HG02571 (cell line): Measurements from ENCODE around the gene PNP.
"Not testable (repeated sequence)": the region's sequence is repeated elsewhere in the genome, so short reads cannot be mapped to it uniquely, and the experiment has no call there.

Experiments
- ATAC-seq: cut with Tn5 transposase; IDR thresholded peaks from one replicate; pipeline ENCODE4 v1.9.1; 2021; ENCODE audit warnings: mild to moderate bottlenecking, moderate library complexity; ENCODE audit not compliant: unreplicated experiment

PNP gene

DNA sequence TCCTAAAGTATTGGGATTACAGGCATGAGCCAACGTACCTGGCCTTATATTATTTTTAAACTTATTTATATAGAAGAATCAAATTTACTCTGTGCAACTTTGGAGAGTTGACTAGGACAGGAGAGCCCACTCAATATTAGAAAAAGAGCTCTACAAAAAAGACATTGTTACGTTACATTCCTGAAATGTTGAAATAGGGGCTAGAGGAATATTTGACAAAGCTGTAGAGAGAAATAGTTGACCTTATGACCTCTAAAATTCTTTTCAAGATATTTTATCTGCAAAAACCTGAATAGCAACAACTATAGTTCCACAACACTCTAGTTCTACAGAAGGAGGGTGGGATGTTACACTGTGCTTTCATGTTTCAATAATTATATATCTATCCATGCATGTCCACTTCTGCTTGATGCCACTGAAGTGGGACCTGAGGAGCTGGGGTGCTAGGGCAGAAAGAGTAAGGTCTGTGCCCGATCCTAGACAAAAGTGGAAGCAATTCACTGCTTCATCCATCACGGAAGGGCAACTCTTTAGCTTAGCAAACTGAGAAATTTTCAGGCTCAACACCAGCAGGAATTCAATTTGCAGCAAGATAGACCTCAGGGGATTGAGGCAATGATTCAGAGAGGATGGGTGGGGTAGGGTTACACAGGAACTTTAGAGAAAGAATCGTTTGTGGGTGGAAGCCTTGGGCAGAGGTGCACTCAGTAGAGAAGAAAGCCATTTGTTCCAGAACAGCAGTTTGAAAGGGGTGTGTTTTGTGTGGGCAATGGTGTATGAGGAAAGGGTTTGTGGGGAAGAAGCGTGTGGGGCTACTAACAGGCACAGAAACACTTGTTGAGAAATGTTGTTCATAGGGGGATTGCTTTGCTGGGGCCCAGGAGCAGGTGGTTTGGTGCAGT is 20.1 kb downstream of the PNP start:
- ATAC-seq, result no peak

DNA sequence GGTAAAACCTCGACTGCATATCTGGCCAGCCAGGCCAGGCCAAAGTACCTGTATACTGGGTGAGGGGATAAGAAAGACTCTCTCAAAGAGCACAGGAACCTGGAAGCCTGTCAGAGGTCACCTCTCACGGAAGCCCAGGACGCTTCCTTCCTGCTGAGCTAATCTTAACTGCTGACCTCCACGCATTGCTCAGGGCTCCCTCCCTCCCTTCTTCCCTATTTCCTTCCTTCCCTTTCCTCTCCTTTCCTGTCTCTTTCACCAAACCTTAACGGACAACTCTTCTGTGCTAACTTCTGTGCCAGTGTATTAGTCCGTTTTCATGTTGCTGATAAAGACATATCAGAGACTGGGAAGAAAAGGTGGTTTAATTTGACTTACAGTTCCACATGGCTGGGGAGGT is 21.4 kb downstream of the PNP start:
- no peak for ATAC-seq

DNA sequence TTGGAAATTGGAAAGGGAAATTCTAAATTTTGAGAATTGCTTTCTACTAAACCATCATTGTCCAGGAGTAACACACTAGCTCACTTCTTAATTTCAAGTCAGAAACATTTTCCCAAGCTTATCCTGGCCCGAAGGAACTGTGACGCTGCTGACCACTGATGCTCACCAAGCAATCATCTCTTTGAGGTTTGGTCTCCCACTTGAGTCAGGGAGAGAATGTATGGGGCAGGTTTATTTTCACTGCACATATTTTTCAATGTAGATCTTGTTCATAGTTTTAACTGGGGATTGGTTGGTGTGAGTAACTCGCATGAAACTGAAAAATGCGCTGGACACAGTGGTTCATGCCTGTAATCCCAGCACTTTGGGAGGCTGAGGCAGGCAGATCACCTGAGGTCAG is 23.3 kb downstream of the PNP start:
- ATAC-seq, result no peak

DNA sequence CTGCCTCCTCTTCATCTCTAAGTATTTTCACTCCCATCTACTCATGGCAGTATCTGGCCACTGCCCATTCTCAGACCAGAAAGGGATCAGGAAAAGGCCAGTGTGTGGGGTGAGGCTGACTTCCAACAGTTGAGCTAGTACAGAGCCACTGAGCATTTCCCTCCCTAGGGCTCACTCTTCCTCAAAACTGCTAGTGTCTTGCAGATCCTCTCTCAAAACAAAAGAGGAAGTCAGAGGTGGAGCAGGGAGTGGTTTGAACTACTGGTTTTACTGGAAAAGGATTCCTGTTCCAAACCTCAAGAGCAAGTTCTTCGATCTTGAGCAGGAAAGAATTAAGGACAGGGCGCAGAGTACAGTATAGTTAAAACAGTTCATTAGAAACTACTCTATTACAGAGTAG is 24.4 kb downstream of the PNP start:
- no peak for ATAC-seq

DNA sequence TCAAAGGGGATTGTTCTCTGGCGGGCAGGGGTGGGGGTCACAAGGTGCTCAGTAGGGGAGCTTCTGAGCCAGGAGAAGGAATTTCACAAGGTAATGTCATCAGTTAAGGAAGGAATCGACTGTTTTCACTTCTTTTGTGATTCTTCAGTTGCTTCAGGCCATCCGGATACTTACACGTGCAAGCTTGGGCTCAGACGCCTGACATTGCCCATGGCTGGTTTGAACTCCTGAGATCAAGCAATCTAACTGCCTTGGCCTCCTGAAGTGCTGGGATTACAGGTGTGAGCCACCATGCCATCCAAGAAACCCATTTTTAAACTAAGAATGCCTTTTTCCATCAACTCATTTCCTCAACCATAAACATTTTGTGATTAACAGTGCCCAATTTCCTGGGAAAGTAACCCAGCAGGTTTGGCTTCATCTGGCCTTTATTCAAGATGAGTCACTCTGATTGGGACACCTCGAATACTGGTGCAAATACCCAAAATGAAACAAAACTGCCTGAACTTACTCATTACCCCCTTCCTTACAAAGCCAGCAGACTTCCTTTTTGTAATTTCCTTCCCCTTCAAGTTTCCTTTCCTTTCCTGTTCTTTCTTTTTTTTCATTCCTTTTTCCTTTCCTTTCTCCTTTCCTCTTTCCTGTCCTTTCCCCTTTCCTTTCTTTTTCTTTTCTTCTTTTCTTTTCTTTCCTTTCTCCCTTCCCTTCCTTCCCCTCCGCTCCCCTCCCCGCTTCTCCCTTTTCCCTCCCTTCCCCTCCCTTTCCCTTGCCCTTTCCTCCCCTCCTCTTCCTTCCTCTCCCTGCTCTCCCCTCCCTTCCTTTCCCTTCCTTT is 25.9 kb downstream of the PNP start:
- no peak for ATAC-seq

DNA sequence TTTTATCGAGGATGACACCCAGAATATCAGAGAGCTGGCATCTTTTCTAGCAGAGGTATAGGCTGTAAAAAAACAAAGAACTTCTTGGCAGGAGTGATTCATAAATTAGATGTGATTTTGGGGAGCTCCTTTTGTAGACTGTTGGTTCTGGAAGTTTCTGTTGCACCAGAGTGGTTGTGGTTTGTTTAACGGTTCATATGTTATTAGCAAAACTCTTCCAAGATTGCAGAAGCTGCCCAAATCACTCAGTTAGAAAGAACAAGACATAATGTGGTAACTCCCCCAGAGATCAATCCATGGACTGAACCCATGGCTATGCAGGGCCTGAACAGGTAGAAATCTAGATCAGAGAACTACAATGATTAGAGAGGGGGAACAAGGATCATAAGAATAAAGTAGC is 29.4 kb downstream of the PNP start:
- no peak for ATAC-seq

DNA sequence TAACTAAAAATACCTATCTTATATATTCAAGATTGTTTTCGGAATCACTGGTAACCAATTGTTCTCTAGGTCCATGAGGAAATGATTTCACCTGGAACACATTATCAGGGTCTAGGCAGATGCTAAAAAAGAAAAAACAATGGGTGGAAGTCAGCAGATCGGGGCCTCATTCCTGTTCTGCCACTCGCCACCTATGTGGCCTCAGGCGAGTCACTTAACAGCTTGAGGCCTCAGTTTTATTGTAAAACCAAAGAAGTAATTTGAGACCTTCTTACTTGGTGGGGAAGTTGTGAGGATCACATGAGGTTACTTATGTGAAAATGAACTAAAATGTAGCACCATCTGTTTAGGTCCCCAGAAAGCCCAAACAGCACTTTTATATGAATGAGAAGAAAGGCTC is 29.9 kb downstream of the PNP start:
- no peak for ATAC-seq

DNA sequence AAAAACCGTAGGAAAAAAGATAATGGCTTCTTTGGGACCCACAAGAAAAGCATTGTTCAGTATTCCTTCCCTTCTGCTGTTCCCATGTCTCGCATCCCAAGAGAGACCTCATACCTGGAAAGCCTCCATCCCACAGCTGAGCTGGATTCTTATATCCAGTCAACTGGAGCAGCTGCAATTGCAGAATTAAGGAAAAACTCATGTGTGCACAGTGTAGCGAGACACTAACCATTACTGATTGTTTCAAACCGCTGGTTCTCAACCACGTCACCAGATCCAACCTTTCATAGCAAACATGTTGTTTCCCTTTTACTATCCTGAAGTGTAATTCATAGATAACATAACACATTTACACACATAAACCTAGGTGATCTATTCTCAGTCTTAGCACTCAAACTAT is 30.7 kb downstream of the PNP start:
- ATAC-seq, result no peak

DNA sequence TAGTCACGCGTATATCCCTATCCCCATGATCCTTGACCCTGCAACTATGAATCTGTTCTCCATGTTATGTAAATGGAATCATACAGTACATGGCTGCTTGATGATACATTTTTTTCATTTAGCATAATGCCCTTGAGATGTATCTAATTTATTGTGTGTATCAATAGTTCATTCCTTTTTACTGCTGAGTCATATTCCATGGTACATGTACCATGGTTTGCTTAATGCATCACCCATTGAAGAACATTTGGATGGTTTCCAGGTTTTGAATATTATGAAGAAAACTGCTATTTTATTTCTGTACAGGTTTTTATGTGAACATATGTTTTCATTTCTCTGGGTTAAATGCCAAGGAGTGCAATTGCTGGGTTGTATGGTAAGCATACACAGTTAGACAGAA is 32.1 kb downstream of the PNP start:
- ATAC-seq, result no peak

DNA sequence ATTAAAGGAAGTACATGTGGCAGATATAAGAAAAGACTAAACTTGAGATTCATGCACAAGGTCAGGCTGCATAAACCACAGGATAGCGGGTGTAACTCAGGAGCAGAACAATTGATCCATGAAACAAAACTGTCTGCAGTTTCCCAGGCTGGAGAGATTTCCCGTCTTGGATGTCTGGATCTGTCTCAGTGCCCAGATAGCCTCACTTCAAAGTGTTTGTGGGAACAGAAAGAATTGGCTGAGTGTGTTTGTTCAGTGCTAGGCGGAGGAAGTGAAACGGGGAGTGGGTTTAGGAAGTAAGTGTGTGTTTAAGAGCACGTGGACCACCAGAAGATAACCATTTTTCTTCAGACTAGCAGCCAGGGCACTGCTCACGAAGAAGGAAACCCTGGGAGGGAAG is 34.7 kb downstream of the PNP start:
- ATAC-seq, result no peak

DNA sequence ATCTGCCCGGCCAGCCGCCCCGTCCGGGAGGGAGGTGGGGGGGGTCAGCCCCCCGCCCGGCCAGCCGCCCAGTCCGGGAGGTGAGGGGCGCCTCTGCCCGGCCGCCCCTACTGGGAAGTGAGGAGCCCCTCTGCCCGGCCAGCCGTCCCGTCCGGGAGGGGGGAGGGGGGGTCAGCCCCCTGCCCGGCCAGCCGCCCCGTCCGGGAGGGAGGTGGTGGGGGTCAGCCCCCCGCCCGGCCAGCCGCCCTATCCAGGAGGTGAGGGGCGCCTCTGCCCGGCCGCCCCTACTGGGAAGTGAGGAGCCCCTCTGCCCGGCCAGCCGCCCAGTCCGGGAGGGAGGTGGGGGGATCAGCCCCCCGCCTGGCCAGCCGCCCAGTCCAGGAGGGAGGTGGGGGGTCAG is 37.1 kb downstream of the PNP start:
- ATAC-seq, result not testable (repeated sequence)

DNA sequence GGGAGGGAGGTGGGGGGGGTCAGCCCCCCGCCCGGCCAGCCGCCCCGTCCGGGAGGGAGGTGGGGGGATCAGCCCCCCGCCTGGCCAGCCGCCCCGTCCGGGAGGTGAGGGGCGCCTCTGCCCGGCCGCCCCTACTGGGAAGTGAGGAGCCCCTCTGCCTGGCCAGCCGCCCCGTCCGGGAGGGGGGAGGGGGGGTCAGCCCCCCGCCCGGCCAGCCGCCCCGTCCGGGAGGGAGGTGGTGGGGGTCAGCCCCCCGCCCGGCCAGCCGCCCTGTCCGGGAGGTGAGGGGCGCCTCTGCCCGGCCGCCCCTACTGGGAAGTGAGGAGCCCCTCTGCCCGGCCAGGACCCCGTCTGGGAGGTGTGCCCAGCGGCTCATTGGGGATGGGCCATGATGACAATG is 37.5 kb downstream of the PNP start:
- ATAC-seq, result not testable (repeated sequence)

DNA sequence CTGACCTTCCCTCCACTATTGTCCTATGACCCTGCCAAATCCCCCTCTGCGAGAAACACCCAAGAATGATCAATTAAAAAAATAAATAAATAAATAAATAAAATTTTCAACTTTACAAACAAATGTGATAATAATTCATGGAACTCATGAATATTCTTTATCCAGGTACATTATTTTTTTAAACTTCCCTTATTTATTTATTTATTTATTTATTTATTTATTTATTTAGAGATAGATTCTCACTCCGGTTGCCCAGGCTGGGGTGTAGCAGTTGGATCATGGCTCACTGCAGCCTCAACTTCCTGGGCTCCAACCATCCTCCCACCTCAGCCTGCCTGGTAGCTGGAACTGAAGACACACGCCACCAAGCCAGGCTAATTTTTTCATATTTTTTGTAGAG is 38.3 kb downstream of the PNP start:
- not testable (repeated sequence) for ATAC-seq

DNA sequence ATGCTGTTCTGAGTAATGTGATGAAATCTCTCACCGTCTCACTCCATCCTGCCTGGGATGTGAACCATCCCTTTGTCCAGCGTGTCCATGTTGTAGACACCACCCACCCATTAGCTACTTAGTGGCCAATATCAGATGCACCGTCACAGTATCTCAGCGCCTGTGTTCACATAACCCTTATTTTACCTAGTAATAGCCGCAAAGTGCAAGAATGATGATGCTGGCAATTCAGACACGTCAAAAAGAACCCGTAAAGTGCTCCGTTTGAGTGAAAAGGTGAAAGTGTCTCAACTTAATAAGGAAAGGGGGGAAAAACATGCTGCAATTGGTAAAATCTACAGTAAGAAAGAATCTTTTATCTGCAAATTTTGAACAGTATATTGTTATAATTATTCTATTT is 39.2 kb downstream of the PNP start:
- ATAC-seq, result no peak

DNA sequence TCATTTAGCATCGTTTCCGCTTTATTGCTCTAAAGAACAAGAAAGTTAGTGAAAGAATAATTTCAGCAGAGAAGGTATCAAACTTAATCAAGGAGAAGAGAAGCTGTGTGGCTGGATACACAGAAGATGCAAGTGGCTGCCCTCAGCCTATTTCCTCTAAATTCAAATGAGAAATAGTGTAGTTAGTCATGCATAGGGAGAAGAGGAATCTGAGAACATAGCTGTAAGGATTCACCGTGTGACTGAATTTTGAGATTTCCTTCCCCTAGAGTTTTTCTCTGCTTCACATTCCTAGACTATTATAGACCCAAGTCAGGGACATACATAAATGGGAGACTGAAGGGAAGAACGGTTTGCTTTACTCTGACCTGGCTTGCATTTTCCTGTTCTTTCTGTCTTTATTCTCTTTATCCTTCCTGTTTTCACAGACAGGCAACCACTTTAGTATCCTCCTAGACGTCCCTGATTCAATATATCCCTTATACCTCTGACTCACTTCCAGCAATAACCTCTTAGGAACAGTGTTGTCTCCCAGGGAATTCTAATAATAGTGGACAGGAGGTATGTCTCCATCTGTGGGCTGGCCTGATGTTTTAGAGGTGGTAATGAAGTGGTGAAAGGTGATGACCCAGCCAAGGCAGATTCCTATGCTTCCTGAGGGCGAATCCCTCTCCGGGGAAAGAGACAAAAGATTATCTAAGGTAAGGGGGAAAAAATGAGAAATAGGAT is 43.1 kb downstream of the PNP start:
- no peak for ATAC-seq

DNA sequence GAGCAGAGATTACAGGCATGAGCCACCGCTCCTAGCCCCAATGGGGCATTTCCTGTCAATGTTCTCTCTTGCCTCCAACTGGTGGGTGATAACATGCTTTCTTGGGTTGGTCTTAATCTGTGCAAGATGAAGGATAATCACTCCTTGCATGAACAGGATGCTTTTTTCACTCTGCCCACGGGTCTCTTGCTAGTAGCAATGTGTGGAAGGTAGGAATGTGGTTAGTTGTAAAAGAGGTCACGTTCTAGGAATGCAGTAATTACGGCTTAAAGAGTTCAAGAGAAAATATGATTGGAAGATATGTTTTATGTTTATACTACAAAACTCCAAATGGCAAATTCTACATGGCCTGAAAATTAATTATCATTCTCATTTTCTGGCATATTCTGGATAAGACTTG is 46.6 kb downstream of the PNP start:
- no peak for ATAC-seq

DNA sequence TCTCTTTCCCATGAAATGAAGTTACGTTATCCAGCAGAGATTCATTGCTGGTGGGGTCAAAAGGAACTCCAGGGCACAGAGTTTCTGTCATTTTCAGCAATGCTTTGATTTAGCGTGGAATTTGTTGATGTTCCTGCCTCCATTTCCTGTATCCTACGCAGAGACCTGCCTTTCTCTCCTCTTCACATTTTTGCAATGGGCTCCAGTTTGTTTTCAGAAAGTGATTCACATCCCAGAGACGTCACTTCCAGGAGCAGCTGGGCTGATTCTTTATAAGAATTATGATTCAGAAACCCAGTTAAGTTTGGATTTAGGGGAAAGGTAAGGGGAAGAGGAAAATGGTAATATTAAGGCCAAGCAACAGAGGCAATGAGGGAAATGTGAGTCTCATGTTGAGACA is 47.7 kb downstream of the PNP start:
- ATAC-seq, result no peak

DNA sequence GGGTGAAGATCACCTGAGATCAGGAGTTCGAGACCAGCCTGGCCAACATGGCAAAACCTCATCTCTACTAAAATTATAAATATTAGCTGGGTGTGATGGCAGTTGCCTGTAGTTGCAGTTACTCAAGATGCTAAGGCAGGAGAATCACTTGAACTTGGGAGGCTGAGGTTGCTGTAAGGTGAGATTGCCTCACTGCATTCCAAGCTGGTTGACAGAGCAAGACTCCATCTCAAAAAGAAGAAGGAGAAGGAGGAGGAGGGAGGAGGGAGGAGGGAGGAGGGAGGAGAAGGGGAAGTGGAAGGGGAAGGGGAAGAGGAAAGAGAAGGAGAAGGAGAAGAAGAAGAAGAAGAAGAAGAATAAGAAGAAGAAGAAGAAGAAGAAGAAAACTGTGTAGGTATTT is 53.1 kb downstream of the PNP start:
- no peak for ATAC-seq

DNA sequence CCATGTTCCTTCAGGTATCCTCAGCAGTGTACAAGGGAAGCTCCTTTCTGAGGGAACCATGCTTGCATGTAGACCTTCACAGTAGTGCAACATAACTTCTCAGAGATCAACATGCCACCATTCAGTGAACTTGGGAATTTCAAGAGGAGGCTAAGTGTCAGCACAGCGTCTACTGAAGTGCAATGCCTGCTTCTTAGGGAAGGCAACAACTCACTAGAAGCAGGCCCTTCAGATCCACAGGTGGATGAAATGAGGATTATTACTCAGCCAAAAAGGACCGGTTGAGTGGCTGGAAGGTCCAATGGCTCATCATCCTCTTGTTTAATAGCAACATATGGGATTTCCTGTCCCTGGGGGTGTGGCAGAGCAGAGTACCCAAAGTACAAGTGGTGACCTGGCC is 54.8 kb downstream of the PNP start:
- ATAC-seq, result no peak
